ENCODE results near the gene PROS1.

GRCh38 chr3:93991631-93992030 is 17.9 kb upstream of the PROS1 start:
- TF ChIP-seq, protein P1, sequence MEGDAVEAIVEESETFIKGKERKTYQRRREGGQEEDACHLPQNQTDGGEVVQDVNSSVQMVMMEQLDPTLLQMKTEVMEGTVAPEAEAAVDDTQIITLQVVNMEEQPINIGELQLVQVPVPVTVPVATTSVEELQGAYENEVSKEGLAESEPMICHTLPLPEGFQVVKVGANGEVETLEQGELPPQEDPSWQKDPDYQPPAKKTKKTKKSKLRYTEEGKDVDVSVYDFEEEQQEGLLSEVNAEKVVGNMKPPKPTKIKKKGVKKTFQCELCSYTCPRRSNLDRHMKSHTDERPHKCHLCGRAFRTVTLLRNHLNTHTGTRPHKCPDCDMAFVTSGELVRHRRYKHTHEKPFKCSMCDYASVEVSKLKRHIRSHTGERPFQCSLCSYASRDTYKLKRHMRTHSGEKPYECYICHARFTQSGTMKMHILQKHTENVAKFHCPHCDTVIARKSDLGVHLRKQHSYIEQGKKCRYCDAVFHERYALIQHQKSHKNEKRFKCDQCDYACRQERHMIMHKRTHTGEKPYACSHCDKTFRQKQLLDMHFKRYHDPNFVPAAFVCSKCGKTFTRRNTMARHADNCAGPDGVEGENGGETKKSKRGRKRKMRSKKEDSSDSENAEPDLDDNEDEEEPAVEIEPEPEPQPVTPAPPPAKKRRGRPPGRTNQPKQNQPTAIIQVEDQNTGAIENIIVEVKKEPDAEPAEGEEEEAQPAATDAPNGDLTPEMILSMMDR (IDR thresholded peaks at IDR 0.05): no peak
- no peak for TF ChIP-seq POLR2A (IDR thresholded peaks at IDR 0.05)
